GF-D8 (cell line): ENCODE data around the gene SH3RF2.
"Not testable (repeated sequence)": the region's sequence is repeated elsewhere in the genome, so short reads cannot be mapped to it uniquely, and the experiment has no call there.

Experiments used
- DNase-seq: peaks from one replicate; lab custom pipeline; 2025; lab: John Stamatoyannopoulos, UW

The SH3RF2 gene

DNA sequence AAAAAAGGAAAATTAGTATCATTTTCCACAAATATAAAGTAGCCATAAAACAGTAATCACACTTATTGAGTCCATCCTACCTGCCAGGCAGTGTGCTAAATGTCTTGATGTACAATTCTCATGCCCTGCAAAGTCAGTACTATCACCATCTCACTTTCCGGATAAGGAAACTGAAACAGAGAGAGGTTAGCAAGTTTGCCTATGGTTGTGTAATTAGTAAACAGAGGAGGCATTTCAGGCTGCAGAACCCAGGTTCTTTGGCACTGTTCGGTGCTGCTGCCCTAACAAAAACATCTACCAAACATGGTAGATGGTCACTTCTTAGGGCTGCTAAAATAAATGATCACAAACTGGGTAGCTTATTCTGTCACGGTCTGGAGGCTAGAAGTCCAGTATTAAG, 146.4 kb downstream of the SH3RF2 start:
- no peak for DNase-seq

DNA sequence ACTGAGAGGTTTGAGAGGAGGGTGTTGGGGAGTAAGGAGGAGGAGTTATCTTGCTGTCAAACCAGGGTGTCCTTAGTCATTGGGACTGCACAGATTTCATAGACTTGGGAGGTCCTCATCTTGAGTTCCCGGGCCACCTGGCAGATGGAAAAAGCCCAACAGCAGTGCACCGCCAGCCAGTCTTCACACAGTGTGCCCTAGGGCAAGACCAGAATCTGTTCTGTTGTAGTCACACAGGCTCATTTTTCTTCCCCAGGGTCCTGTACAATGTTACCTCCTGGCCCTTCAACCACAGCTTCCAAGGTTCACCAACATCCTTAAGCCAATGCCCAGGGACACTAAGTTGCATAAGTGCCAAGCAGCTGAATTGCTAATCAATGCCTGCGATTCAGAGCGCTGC, 148.0 kb downstream of the SH3RF2 start:
- no peak for DNase-seq

DNA sequence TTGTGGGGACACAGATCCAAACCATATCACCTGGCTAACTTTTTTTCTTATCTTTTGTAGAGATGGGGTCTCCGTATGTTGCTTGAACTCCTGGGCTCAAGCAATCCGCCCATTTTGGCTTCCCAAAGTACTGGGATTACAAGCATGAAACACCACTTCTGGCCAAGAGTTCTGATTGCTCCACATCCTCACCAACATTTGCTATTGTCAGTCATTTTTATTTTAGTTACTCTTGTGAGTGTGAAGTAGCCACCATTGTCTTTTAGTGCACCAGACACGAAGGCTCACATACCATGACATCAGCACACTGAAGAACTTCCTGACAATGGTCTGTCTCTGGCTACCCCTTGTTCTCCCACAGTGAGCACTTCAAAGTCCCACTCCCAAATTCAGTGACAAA, 151.7 kb downstream of the SH3RF2 start:
- DNase-seq: no peak

DNA sequence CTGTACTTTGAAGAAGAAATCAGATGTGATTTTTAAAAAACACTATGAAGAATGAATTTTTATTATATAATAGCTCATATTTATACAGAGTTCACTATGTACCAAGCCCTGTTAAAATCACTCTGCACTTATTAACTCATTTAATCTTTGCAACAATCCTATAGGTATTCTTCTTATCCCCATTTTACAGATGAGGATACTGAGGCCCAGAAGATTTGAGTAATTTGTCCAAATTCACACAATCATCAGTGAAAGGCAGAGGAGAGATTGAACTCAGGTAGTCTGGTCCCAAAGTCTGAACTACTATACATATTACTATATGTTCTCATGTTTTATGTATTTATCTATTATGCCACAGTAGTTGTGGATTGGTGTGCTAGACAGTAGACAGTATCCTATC, 152.9 kb downstream of the SH3RF2 start:
- DNase-seq: no peak

DNA sequence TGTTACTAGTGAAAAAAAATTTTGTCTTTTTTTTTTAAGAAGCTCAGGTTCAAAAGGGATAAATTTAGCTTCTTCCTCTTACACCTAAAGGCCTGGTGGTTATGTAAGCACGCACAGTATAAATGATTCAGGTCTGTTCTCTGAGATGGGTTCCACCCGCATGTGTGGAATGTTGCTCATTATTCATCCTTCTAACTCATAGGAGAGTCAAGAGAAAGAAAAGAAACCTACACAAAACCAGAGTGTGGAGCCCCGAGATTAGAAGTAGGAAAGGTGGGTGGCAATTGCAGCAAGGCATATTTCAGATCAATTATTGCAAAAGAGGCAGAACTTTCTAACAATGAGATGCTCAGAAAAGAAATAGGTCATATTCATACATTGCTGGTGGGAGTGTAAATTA, 155.5 kb downstream of the SH3RF2 start:
- no peak for DNase-seq

DNA sequence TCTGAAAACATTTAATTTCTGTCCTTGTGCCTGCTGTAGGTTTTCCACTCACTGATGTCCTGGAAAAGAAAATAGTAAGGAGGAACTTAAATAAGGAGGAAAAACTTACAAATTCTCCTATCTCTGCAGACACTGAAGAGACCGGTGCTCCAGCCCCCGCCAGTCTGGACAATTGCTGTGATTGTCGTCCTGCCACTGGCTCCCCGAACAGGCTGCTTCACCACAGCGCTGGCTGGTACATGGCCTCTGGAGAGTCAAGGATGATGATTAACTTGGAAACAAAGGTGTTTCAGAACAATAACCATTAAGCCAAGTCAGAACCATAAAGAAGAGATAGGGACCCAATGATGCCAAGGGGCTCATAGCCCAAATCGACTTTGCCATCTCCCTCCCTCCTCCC, 161.7 kb downstream of the SH3RF2 start:
- no peak for DNase-seq

DNA sequence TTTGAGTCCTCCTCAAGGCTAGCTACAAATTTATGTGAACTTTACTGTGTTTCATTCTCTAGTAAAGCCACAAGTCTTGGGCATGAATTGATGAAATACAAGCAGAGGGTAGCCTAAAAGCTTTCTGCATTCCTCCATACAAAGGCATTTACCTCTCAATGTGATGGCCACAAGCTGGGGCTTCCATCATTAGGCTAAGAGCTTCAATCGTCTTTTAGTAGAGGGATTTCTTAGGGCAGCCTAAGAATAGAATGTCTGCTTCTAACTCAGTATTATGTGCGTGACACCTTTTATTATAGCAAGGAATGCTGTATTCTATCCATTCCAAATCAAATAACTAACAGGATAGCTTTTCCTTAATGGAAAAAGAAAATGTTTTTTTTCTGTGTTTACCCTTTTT, 165.3 kb downstream of the SH3RF2 start:
- no peak for DNase-seq

DNA sequence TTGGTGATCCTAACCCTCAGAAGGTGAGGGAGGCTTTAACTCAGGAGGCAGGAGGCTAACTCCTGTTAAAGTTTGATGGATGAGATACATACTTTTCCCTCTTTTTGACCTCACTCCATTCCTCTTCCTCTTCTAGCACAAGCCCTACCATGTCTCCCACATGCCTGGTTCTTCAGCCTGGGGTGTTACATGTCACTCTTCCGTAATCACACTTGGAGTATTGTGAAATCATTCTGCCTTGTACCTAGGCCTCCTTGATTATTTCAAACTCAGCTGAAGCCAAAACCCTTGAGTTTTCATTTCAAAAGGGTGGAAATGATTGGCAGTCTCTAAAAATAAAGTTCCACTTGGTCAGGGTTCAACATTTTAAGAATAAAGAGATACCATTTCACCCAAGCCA, 167.2 kb downstream of the SH3RF2 start:
- peak; percentile 56 for DNase-seq

DNA sequence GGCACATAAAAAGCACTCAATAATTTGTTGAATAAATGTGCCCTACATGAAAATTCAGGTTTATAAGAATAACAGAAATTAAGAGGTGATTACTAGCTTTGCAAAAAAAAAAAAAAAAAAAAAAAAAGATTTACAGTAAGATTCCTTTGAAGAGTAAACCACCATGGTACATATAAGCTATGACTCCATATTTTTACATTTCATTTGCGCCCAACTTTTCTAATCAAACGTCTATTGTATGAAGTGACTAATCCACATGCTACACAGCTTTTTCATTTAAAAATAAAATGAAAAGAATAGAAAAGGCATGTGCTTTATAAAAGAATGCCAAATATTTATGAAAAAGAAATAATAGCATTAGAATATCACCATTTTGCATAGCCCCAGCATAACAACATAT, 169.1 kb downstream of the SH3RF2 start, which contains the start of gene PLAC8L1:
TSS of gene PLAC8L1 (minus strand) at position 101 of the 400 bp plus-strand sequence. CDS start 1,266 bp downstream, outside the sequence.
- DNase-seq: no peak

DNA sequence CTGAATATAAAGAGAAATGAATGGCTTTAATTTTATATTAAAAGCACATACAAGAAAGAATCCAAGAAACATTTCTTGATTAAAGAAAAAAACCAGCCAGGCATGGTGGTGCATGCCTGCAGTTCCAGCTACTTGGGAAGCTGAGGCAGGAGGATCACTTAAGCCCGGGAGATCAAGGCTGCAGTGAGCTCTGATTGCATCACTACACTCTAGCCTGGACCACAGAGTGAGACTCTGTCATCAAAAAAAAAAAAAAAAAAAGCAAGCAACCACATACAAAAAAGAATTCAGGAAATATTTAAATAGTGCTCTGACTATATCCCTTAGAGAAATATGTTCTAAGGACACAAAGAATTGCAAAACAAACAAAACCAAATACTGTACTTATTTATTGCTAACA, 171.5 kb downstream of the SH3RF2 start:
- DNase-seq: no peak

DNA sequence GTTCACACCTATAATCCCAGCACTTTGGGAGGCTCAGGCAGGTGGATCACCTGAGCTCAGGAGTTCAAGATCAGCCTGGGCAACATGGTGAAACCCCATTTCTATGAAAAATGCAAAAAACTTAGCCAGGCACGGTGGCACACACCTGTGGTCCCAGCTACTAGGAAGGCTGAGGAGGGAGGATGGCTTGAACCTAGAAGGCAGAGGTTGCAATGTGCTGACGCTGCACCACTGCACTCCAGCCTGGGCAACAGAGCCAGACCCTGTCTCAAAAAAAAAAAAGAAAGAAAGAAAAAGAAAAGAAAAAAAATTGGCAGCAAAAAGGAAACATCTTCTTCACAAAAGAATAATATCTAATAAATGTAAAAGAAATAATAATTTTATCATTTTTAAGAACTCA, 172.5 kb downstream of the SH3RF2 start:
- not testable (repeated sequence) for DNase-seq

DNA sequence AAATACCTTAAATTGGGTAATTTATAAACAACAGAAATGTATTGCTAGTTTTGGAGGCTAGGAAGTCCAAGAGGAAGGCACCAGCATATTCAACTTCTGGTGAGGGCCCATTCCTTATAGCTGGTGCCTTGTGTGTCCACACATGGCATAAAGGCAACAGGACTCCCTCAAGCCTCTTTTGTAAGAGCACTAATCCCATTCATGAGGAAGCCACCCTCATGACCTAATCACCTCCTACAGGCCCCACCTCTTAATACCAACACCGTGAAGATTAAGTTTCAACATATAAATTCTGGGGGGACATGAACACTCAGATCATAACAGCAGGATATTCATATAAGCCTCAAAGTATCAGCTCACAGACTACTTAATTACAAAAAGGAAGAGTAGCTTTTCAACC, 173.0 kb downstream of the SH3RF2 start:
- no peak for DNase-seq

DNA sequence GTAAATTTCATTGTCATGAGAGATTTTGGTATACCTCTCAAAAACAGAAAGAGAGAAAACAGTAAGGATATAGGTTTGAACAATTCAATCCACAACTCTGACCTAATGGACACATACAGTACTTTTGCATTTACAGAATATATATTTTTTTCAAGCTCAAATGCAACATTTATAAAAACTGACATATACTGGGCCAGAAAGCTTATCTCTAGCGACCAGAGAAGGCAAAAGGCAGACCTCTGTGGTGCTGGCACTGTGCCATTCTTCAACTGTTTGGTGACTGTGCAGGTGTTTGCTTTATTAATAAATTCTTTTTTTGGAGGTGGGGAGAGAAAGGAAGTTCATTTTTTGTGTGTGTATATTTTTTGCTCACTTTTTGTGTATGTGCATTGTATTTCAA, 175.0 kb downstream of the SH3RF2 start:
- DNase-seq: no peak

DNA sequence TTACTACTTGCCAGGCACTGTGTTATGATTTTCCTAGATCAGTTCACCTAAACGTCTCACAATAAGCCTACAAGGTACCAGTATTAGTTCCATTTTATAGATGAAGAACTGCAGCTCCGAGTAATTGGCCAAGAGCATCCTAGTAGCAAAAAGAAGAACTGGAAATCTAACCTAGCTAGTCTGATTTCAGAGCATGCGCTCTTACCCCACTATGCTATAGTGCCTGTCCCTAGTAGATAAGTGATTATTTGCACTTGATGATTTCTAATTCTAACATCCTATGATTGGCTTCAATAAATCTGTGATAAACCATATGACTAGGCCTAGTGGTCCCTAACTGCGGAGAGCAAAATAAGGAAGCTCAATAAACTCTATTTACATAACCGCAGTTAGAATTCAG, 176.1 kb downstream of the SH3RF2 start:
- DNase-seq: no peak
